B cell (primary cell): ENCODE data around the gene GARS1. TPM values are rescaled to one million over a fixed set of nuclear protein-coding genes. Genes with fewer than 3 reads are reported as not detected.

Experiments
- ATAC-seq: fragments of 200-7000 bp; cut with Tn5 transposase; one replicate; pipeline ENCODE4 v1.10.0; 2021; ENCODE audit warnings: low read depth, mild to moderate bottlenecking, moderate number of reproducible peaks, moderate library complexity
- CTCF ChIA-PET: fragments of 350-600 bp; sonication (Branson Sonifier 250); formaldehyde crosslinking; loops from one replicate; lab custom pipeline; 2021; ENCODE audit warnings: antibody characterized with exemption, inconsistent platforms; lab: Charles Lee
- POLR2A ChIA-PET: fragments of 350-600 bp; sonication (Branson Sonifier 250); formaldehyde crosslinking; loops from one replicate; lab custom pipeline; 2021; ENCODE audit warnings: antibody characterized with exemption; lab: Charles Lee
- DNase-seq: peaks from one replicate; pipeline ENCODE4 v3.0.0; 2013
- H2AFZ ChIP-seq: 2 replicates; pipeline ENCODE4 v1.6.1; 2012; ENCODE audit warnings: mild to moderate bottlenecking, low read depth, low read length; ENCODE audit not compliant: insufficient read depth, poor library complexity, severe bottlenecking
- H3K27ac ChIP-seq, 2 donors: 1 replicate in 1 of 2; 2 replicates in 1 of 2; pipeline ENCODE4 v1.5.1; 2012 to 2013; ENCODE audit warnings: low read length in 2 of 2, mild to moderate bottlenecking in 2 of 2, moderate library complexity in 1 of 2
- H3K27me3 ChIP-seq, 4 experiments: fragments of 200-600 bp in 1 of 4; sonication (generic) in 1 of 4; replicated peaks in 1 of 4; 1 replicate in 2 of 4; 2 replicates in 2 of 4; pipeline versions ENCODE4 v1.6.1 to v1.7.0; 2013 to 2016; ENCODE audit warnings: low read length in 3 of 4, mild to moderate bottlenecking in 2 of 4, mixed read lengths in 1 of 4, moderate library complexity in 1 of 4; ENCODE audit not compliant: insufficient read depth in 4 of 4, control insufficient read depth in 3 of 4; ENCODE audit errors: control extremely low read depth in 1 of 4
- H3K36me3 ChIP-seq, 2 experiments: replicated peaks in 1 of 2; 1 replicate in 1 of 2; 2 replicates in 1 of 2; pipeline versions ENCODE4 v1.6.1 to v1.7.1; 2013; ENCODE audit warnings: low read length in 1 of 2; ENCODE audit not compliant: insufficient read depth in 2 of 2, control insufficient read depth in 1 of 2; ENCODE audit errors: control extremely low read depth in 1 of 2, extremely low read depth in 1 of 2
- H3K4me1 ChIP-seq, 2 donors: fragments of 200-600 bp in 1 of 2; sonication (generic) in 1 of 2; 1 replicate in 1 of 2; 2 replicates in 1 of 2; pipeline versions ENCODE4 v1.5.1 to v1.6.1; 2013 to 2017; ENCODE audit warnings: low read length in 2 of 2; ENCODE audit not compliant: control insufficient read depth in 2 of 2, insufficient read depth in 2 of 2
- H3K4me2 ChIP-seq: replicated peaks from 2 replicates; pipeline ENCODE3; 2012; ENCODE audit warnings: mild to moderate bottlenecking, low read depth, low read length; ENCODE audit not compliant: poor library complexity, severe bottlenecking
- H3K4me3 ChIP-seq, 5 experiments: fragments of 200-600 bp in 1 of 5; sonication (generic) in 1 of 5; 1 replicate in 3 of 5; 2 replicates in 2 of 5; pipeline versions ENCODE4 v1.5.1 to v1.7.0; 2011 to 2016; ENCODE audit warnings: low read length in 4 of 5, mild to moderate bottlenecking in 4 of 5, low read depth in 2 of 5, control low read depth in 1 of 5, moderate library complexity in 1 of 5; ENCODE audit not compliant: insufficient read depth in 1 of 5; ENCODE audit errors: control extremely low read depth in 1 of 5, extremely low read depth in 1 of 5
- H3K79me2 ChIP-seq: fragments of 200-600 bp; sonication (generic); one replicate; pipeline ENCODE4 v1.6.0; 2016; ENCODE audit warnings: low read length; ENCODE audit not compliant: control insufficient read depth, insufficient read depth
- H3K9ac ChIP-seq: fragments of 200-600 bp; sonication (generic); 2 replicates; pipeline ENCODE4 v1.6.1; 2017; ENCODE audit warnings: mild to moderate bottlenecking, low read length, moderate library complexity
- H3K9me3 ChIP-seq, 3 donors: one replicate each; pipeline versions ENCODE4 v1.6.1 to v1.7.1; 2013; ENCODE audit warnings: low read length in 2 of 3; ENCODE audit not compliant: control insufficient read depth in 2 of 3, insufficient read depth in 1 of 3; ENCODE audit errors: control extremely low read depth in 1 of 3
- H4K20me1 ChIP-seq: 2 replicates; pipeline ENCODE4 v1.6.0; 2012; ENCODE audit warnings: mild to moderate bottlenecking, low read length; ENCODE audit not compliant: insufficient read depth, control insufficient read depth, poor library complexity, severe bottlenecking
- H3K27ac Mint-ChIP-seq: one replicate; pipeline ENCODE4 v1.8.0; 2021; ENCODE audit warnings: mixed read lengths
- H3K27me3 Mint-ChIP-seq: one replicate; pipeline ENCODE4 v1.8.0; 2021; ENCODE audit warnings: mixed read lengths
- H3K4me1 Mint-ChIP-seq: one replicate; pipeline ENCODE4 v1.8.0; 2021; ENCODE audit warnings: mixed read lengths
- H3K4me3 Mint-ChIP-seq: one replicate; pipeline ENCODE4 v1.8.0; 2021; ENCODE audit warnings: mixed read lengths
- H3K9me3 Mint-ChIP-seq: one replicate; pipeline ENCODE4 v1.8.0; 2022; ENCODE audit warnings: mixed read lengths; ENCODE audit not compliant: insufficient read depth
- CTCF ChIP-seq: fragments of 200-600 bp; IDR thresholded peaks from one replicate; pipeline ENCODE4 v1.8.0; 2022; ENCODE audit warnings: antibody characterized with exemption, mild to moderate bottlenecking
- EZH2 ChIP-seq: IDR thresholded peaks from 2 replicates; pipeline ENCODE4 v1.6.1; 2012; ENCODE audit warnings: borderline replicate concordance, low read depth, mild to moderate bottlenecking, moderate library complexity, low read length; ENCODE audit not compliant: insufficient read depth, poor library complexity, severe bottlenecking
- WGBS: methylation state at CpG from one replicate; pipeline ENCODE4 v1.1.5; 2013; ENCODE audit warnings: missing lambda C conversion rate; ENCODE audit not compliant: insufficient coverage; 5-methylcytosine and 5-hydroxymethylcytosine counted together
- intact Hi-C: fragments of 100-400 bp; cut with micrococcal nuclease; formaldehyde crosslinking; loops from one replicate; pipeline ENCODE4 v1.10.0; 2022
- polyA plus RNA-seq: library from polyadenylated mRNA; depleted of rRNA; stranded (reverse); fragments of >200 nt; gene quantifications from 2 replicates; pipeline ENCODE4 v1.2.3, GENCODE V29; 2012
- total RNA-seq, 2 donors: library from RNA; stranded (reverse); fragments of 120-200 nt in 1 of 2; gene quantifications; 1 replicate in 1 of 2; 2 replicates in 1 of 2; pipeline versions ENCODE4 v1.2.3 to v1.2.4, GENCODE V29; 2013 to 2022

The GARS1 gene
- total and polyA plus RNA-seq, 2 donors (not counting 1 experiment from before 2014, with no cell fraction given): 54.9 to 61.7 TPM

- peaks cover 14 to 15% of the 10 kb centered on the region in 2 donors for H3K4me1 ChIP-seq
- H3K4me3 ChIP-seq: no peak overlapping the region
- intact Hi-C loops: no loop called here
- H4K20me1 ChIP-seq: no peaks in the 10 kb centered on the region
- peaks cover 0 to 62% (median 14%) of the 10 kb centered on the region in 4 experiments for H3K27me3 ChIP-seq
- H3K27ac ChIP-seq: no peak overlapping the region
- peaks cover 79% of the 10 kb centered on the region for H3K27me3 Mint-ChIP-seq
- WGBS: 2% methylated on average over 8 of the region's 16 CpGs
- peaks cover 0 to 3% (median 0%) of the 10 kb centered on the region in 3 donors for H3K9me3 ChIP-seq
- H3K9ac ChIP-seq: no peak overlapping the region
- no peak for TF ChIP-seq EZH2
- H3K79me2 ChIP-seq: no peaks in the 10 kb centered on the region
- ATAC-seq (no peak), DNase-seq (no peak)
- H3K9me3 Mint-ChIP-seq: no peaks in the 10 kb centered on the region
- H3K4me3 Mint-ChIP-seq: peak overlapping the region; percentile 79
- peaks cover 15% of the 10 kb centered on the region for H3K4me1 Mint-ChIP-seq
- no peak overlapping the region for H3K27ac Mint-ChIP-seq
- H3K36me3 ChIP-seq: no peaks in the 10 kb centered on the region
- ChIA-PET CTCF (interaction anchor here (0.9 kb wide), 1 partner anchor 13 kb away, joined by 3 read pairs; no protein-coding TSS in a partner anchor), POLR2A (no interaction called here)
- peak overlapping the region; percentile 72 for H3K4me2 ChIP-seq
- H2AFZ ChIP-seq: peak overlapping the region; percentile 60
These were observed 86.7 kb downstream of the GARS1 start for GRCh38 chr7:30681331-30681797.

GRCh38 chr7:30681815-30682211 is 87.1 kb downstream of the GARS1 start:
- no peak for DNase-seq
- H3K79me2 ChIP-seq: no peaks in the 10 kb centered on the region
- peaks cover 15% of the 10 kb centered on the region for H3K4me1 Mint-ChIP-seq
- no peaks in the 10 kb centered on the region for H3K9me3 Mint-ChIP-seq
- no peak overlapping the region for H3K27ac ChIP-seq
- no peak overlapping the region for H3K27ac Mint-ChIP-seq
- WGBS: 5% methylated on average over 40 of the region's 40 CpGs
- H3K9me3 ChIP-seq: peaks cover 0 to 3% (median 0%) of the 10 kb centered on the region in 3 donors
- no peaks in the 10 kb centered on the region for H4K20me1 ChIP-seq
- H2AFZ ChIP-seq: peak overlapping the region; percentile 60
- TF ChIP-seq EZH2 (no peak), CTCF (no peak)
- H3K27me3 Mint-ChIP-seq: peaks cover 78% of the 10 kb centered on the region
- ATAC-seq: no peak
- intact Hi-C loops: no loop called here
- ChIA-PET CTCF (interaction anchor here (0.9 kb wide), 1 partner anchor 13 kb away, joined by 3 read pairs; no protein-coding TSS in a partner anchor), POLR2A (no interaction called here)
- no peaks in the 10 kb centered on the region for H3K36me3 ChIP-seq
- peaks cover 14 to 15% of the 10 kb centered on the region in 2 donors for H3K4me1 ChIP-seq
- H3K4me3 ChIP-seq: peak overlapping the region in 3 of 5 experiments; percentile 24 to 39 (median 38)
- peak overlapping the region; percentile 49 for H3K9ac ChIP-seq
- H3K4me3 Mint-ChIP-seq: peak overlapping the region; percentile 79
- H3K27me3 ChIP-seq: peaks cover 0 to 62% (median 14%) of the 10 kb centered on the region in 4 experiments
- peak overlapping the region; percentile 72 for H3K4me2 ChIP-seq
